GM20000 (cell line): Measurements from ENCODE around the gene RNF26.

Experiments
- DNase-seq: peaks from one replicate; pipeline ENCODE4 v3.0.0; 2012; ENCODE audit warnings: low spot score
- CTCF ChIP-seq: IDR thresholded peaks from 2 replicates; pipeline ENCODE4 v1.5.1; 2012; ENCODE audit warnings: mild to moderate bottlenecking, control low read depth; ENCODE audit errors: extremely low read depth, missing control alignments

The RNF26 gene

GRCh38 chr11:119337581-119338317, 3.4 kb downstream of the RNF26 start:
- TF ChIP-seq CTCF: no peak
- DNase-seq: no peak

- DNase-seq: peak; percentile 89
- peak; percentile 59 for TF ChIP-seq CTCF
Measured at GRCh38 chr11:119338318-119338890, 4.1 kb downstream of the RNF26 start.

GRCh38 chr11:119338965-119339588, 4.8 kb downstream of the RNF26 start:
- no peak for TF ChIP-seq CTCF
- no peak for DNase-seq

- peak; percentile 83 for TF ChIP-seq CTCF
- DNase-seq: peak; percentile 89
Measured at GRCh38 chr11:119339589-119340334, 5.4 kb downstream of the RNF26 start.

GRCh38 chr11:119340335-119341221, 6.3 kb downstream of the RNF26 start, which contains the start of gene C1QTNF5:
Gene C1QTNF5, minus strand, starts transcription at chr11:119340883. Its CDS starts 486 bp downstream, at chr11:119340397.
- TF ChIP-seq CTCF: no peak
- no peak for DNase-seq

GRCh38 chr11:119341222-119342022, 7.1 kb downstream of the RNF26 start:
- no peak for TF ChIP-seq CTCF
- no peak for DNase-seq
